Adrenal gland (tissue), 5 donors: ENCODE results near the gene HOXB1.

Experiments
- CTCF ChIP-seq, 6 experiments: fragments of 450-650 bp in 4 of 6; fragments of 200-600 bp in 2 of 6; sonication (generic) in 1 of 6; IDR thresholded peaks; 1 replicate in 5 of 6; 2 replicates in 1 of 6; pipeline versions ENCODE4 v1.5.1 to v1.8.0; 2016 to 2021; ENCODE audit warnings: antibody characterized with exemption in 6 of 6, mild to moderate bottlenecking in 2 of 6, moderate library complexity in 1 of 6
- POLR2A ChIP-seq, 2 donors: fragments of 450-650 bp; IDR thresholded peaks; one replicate each; pipeline ENCODE4 v1.6.1; 2017; ENCODE audit warnings: antibody characterized with exemption in 2 of 2, mild to moderate bottlenecking in 2 of 2, moderate library complexity in 1 of 2
- donor health status: DM: no; HTN: no; CAD: no.

- TF ChIP-seq POLR2A (IDR thresholded peaks at IDR 0.05) (no peak), CTCF (IDR thresholded peaks at IDR 0.05) (no peak)
Observed at GRCh38 chr17:48504953-48505352, 25.9 kb downstream of the HOXB1 start.
